Kidney epithelial cell (primary cell): Measurements from ENCODE around the gene PBLD. TPM values are rescaled to one million over a fixed set of nuclear protein-coding genes. Genes with fewer than 3 reads are reported as not detected.

ENCODE experiments used
- DNase-seq: peaks from one replicate; pipeline ENCODE4 v3.0.0-alpha.2; 2010; ENCODE audit warnings: low read depth
- H3K27me3 ChIP-seq: 2 replicates; pipeline ENCODE4 v1.6.0; 2011; ENCODE audit warnings: low read length; ENCODE audit not compliant: control insufficient read depth, insufficient read depth
- H3K36me3 ChIP-seq: 2 replicates; pipeline ENCODE4 v1.5.1; 2011; ENCODE audit warnings: low read length; ENCODE audit not compliant: control insufficient read depth, insufficient read depth
- H3K4me3 ChIP-seq: 2 replicates; pipeline ENCODE4 v1.5.1; 2011; ENCODE audit warnings: low read depth, mild to moderate bottlenecking, control low read depth, low read length
- total RNA-seq: library from RNA; depleted of rRNA; stranded (reverse); fragments of >200 nt; gene quantifications from 2 replicates; pipeline ENCODE4 v1.2.3, GENCODE V29; 2015
- TF ChIP-seq, protein P1 (sequence below): IDR thresholded peaks from 2 replicates; pipeline ENCODE4 v1.5.1; 2011; ENCODE audit warnings: mild to moderate bottlenecking, moderate library complexity, low read length, control low read depth, inconsistent platforms; ENCODE audit not compliant: insufficient read depth, poor library complexity, severe bottlenecking

Gene PBLD
- total RNA-seq, 1 donor from 2014 or later: 4.5 TPM

DNA sequence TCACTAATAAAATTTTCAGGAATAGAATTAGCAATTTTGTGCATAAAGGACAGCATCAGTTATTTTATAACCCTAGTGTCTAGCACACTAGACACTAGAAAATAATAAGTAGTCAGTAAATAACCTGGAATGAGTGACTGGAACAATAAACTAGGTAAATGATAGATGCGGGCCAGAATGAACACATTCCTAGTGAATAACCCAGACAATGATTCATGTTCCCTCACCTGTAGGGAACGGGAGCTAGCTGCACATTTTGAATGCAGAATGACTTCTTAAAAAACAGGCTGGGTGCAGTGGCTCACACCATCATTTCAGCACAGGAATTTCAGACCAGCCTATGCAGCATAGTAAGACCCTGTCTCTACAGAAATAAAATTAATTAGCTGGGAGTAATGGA, 97.6 kb downstream of the PBLD start:
- no peak overlapping the region for H3K4me3 ChIP-seq
- DNase-seq: no peak
- TF ChIP-seq, protein P1, sequence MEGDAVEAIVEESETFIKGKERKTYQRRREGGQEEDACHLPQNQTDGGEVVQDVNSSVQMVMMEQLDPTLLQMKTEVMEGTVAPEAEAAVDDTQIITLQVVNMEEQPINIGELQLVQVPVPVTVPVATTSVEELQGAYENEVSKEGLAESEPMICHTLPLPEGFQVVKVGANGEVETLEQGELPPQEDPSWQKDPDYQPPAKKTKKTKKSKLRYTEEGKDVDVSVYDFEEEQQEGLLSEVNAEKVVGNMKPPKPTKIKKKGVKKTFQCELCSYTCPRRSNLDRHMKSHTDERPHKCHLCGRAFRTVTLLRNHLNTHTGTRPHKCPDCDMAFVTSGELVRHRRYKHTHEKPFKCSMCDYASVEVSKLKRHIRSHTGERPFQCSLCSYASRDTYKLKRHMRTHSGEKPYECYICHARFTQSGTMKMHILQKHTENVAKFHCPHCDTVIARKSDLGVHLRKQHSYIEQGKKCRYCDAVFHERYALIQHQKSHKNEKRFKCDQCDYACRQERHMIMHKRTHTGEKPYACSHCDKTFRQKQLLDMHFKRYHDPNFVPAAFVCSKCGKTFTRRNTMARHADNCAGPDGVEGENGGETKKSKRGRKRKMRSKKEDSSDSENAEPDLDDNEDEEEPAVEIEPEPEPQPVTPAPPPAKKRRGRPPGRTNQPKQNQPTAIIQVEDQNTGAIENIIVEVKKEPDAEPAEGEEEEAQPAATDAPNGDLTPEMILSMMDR: no peak
- no peaks in the 10 kb centered on the region for H3K36me3 ChIP-seq
- H3K27me3 ChIP-seq: peaks cover 2% of the 10 kb centered on the region

DNA sequence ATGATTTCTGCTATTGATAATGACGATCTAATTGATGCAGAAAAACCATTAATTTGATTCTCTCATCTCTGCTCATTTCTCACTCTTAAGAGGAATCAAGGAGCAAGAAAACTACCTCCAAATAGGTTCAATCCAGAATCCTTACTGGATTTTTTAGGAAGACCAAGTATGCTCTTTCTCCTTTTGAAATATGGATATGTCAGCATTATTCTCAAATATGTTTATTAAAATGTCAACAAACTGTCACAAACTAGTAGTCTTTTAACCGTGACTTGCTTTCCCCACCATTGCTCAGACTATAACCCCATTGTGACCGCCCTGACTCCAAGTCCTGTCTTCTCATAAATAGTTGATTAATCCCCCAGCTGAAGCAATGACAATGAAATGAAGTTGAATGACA, 99.7 kb downstream of the PBLD start:
- H3K27me3 ChIP-seq: peaks cover 2% of the 10 kb centered on the region
- no peak for DNase-seq
- no peak overlapping the region for H3K4me3 ChIP-seq
- TF ChIP-seq, protein P1: no peak
- H3K36me3 ChIP-seq: no peaks in the 10 kb centered on the region

Other genes with a start within 250 kb of the PBLD start
- 0.04 TPM in 1 of 2 replicates, not detected in the other for gene MYPN, start 223.4 kb downstream of the PBLD start, total RNA-seq
- gene ATOH7, start 100.8 kb downstream of the PBLD start, total RNA-seq: not detected in 2 replicates
- 23.0 and 35.3 TPM in 2 replicates for gene HNRNPH3, start 864 bp downstream of the PBLD start, total RNA-seq
- 11.4 and 13.0 TPM in 2 replicates for gene RUFY2, start 74.3 kb upstream of the PBLD start, total RNA-seq
- 3.6 and 4.5 TPM in 2 replicates for gene DNA2, start 139.0 kb upstream of the PBLD start, total RNA-seq
- 17.1 and 17.7 TPM in 2 replicates for gene SLC25A16, start 194.6 kb upstream of the PBLD start, total RNA-seq
- gene TET1, start 227.4 kb upstream of the PBLD start, total RNA-seq: 1.2 and 2.1 TPM in 2 replicates